Measurements from ENCODE around the gene UBE2E2.

- TF ChIP-seq EP300 (IDR thresholded peaks at IDR 0.05; ENCODE audit: borderline replicate concordance) (no peak), YY1 (IDR thresholded peaks at IDR 0.05; ENCODE audit: low read depth) (no peak), RAD21 (IDR thresholded peaks at IDR 0.05; ENCODE audit: low read depth) (no peak), REST (IDR thresholded peaks at IDR 0.05; ENCODE audit: low read depth) (no peak), TCF12 (IDR thresholded peaks at IDR 0.05; ENCODE audit: low read depth) (no peak), TAF1 (IDR thresholded peaks at IDR 0.05; ENCODE audit: low read depth) (no peak), USF1 (IDR thresholded peaks at IDR 0.05) (no peak)
- TF ChIP-seq, protein P1, sequence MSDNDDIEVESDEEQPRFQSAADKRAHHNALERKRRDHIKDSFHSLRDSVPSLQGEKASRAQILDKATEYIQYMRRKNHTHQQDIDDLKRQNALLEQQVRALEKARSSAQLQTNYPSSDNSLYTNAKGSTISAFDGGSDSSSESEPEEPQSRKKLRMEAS (IDR thresholded peaks at IDR 0.05), result no peak
Measured at GRCh38 chr3:23468203-23468602, 265.1 kb downstream of the UBE2E2 start.

All from Ishikawa (cell line).